IPS DF 6.9 (cell line): ENCODE results near the gene TFDP2.
"Not testable (repeated sequence)": the region's sequence is repeated elsewhere in the genome, so short reads cannot be mapped to it uniquely, and the experiment has no call there.

ENCODE experiments used
- DNase-seq: peaks from one replicate; pipeline ENCODE4 v3.0.0-alpha.2; 2013; ENCODE audit warnings: low read depth, low spot score
- H3K27ac ChIP-seq: one replicate; pipeline ENCODE4 v1.5.1; 2013; ENCODE audit warnings: low read length, control low read depth
- H3K27me3 ChIP-seq: 2 replicates; pipeline ENCODE4 v1.6.1; 2013; ENCODE audit warnings: mild to moderate bottlenecking, low read length; ENCODE audit not compliant: control insufficient read depth, insufficient read depth
- H3K36me3 ChIP-seq: 2 replicates; pipeline ENCODE4 v1.6.1; 2013; ENCODE audit warnings: low read length; ENCODE audit not compliant: control insufficient read depth, insufficient read depth
- H3K4me1 ChIP-seq: 2 replicates; pipeline ENCODE4 v1.6.1; 2013; ENCODE audit warnings: low read length; ENCODE audit not compliant: control insufficient read depth, insufficient read depth
- H3K4me3 ChIP-seq: 2 replicates; pipeline ENCODE4 v1.5.1; 2013; ENCODE audit warnings: mild to moderate bottlenecking, low read length
- H3K9me3 ChIP-seq: 2 replicates; pipeline ENCODE4 v1.6.1; 2013; ENCODE audit warnings: low read length, inconsistent platforms; ENCODE audit not compliant: control insufficient read depth, insufficient read depth
- WGBS: extraction: QIAGEN DNeasy Blood & Tissue Kit; methylation state at CpG from one replicate; pipeline ENCODE4 v1.1.7; 2013; ENCODE audit warnings: mixed read lengths, missing lambda C conversion rate; ENCODE audit not compliant: insufficient read length, insufficient coverage; 5-methylcytosine and 5-hydroxymethylcytosine counted together

TFDP2 gene

DNA sequence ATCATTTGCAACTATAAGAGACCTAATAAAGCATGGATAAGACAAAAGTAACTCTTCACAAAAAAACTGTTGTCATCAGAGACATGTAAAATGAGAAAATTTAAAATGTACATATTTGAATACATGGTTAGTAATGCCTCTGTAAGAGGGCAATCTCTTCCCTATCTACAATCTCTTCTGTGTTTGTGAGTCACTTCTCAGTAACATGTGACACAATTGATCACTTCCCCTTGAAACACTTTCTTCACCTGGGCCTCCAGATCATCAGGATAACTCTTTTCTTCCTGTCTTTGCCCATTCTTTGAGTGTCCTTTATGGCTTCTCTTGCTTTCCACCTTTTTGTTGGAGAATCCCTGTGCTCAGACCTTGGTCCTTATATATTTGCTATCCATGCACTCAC is 50.4 kb downstream of the TFDP2 start:
- no peak overlapping the region for H3K4me3 ChIP-seq
- no peak overlapping the region for H3K27ac ChIP-seq

DNA sequence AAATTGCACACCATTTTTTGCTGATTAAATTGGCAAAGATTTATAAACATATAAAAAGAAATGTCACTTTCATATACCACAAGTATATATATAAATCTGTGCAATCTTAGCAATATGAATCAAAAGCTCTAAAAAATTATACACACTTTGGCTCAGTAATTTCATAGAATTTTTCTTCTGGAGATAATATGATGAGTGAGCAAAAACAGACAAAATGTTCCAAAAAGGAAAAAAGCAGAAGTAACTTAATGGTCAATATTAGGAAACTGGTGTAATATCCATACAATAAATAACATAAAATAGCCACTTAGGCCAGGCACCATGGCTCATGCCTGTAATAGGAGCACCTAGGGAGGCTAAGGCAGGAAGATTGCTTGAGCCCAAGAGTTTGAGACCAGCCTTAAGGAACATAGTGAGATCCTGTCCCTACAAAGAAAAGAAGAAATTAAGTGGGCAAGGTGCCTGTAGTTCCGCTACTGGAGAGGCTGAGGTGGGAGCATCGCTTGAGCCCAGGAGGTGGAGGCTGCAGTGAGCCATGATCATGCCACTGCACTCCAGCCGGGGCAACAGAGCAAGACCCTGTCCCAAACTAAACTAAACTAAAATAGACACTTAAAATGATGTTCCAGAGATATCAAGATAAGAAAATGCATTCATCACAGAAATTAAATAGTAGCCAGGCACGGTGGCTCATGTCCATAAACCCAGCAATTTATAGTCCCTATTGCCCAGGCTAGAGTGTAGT is 52.1 kb downstream of the TFDP2 start:
- H3K4me1 ChIP-seq = no peaks in the 10 kb centered on the region
- no CpG with 5 or more reads among the region's 4 CpGs for WGBS
- H3K36me3 ChIP-seq = no peaks in the 10 kb centered on the region
- no peak overlapping the region for H3K4me3 ChIP-seq
- H3K9me3 ChIP-seq = no peaks in the 10 kb centered on the region
- no peaks in the 10 kb centered on the region for H3K27me3 ChIP-seq
- DNase-seq = no peak
- H3K27ac ChIP-seq = no peak overlapping the region

More for the DNA sequence above, 50.4 kb downstream of the TFDP2 start:
- Histone ChIP-seq H3K27me3 (no peaks in the 10 kb centered on the region), H3K36me3 (no peaks in the 10 kb centered on the region), H3K4me1 (no peaks in the 10 kb centered on the region), H3K9me3 (no peaks in the 10 kb centered on the region)
- no peak for DNase-seq

DNA sequence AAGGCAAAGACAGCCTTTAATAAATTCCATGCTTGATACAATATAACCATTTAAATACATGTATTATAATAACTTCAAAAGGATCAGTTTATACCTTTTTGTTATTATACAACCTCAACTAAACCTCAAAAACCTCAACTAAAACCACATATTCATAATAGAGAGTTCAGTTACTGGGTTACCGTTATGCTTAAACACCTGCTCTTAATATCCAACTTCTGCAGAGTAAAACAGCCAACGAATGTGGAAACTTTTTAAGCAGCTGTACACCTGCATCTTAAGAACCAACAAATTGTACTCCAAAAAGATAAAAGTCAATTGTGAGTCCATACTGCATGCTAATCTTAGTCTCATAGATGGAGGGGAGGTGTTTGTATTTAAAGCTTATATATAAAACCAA is 53.5 kb downstream of the TFDP2 start:
- Histone ChIP-seq H3K4me3 (no peak overlapping the region), H3K4me1 (no peaks in the 10 kb centered on the region), H3K36me3 (no peaks in the 10 kb centered on the region), H3K27me3 (no peaks in the 10 kb centered on the region), H3K9me3 (no peaks in the 10 kb centered on the region), H3K27ac (no peak overlapping the region)
- no peak for DNase-seq
- no CpG with 5 or more reads among the region's 2 CpGs for WGBS

DNA sequence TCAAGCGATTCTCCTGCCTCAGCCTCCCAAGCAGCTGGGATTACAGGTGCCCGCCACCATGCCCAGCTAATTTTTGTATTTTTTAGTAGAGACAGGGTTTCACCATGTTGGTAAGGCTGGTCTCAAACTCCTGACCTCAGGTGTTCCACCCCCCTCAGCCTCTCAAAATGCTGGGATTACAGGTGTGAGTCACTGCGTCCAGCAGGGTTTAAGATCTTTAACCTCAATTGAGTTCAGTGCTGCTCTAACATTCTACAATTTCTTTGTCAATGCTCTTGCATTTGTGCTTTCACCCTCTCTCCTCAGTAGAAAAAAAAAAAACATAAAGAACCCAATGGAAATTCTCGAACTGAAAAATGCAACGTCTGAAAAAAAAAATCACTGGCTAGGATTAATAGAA is 60.4 kb downstream of the TFDP2 start:
- DNase-seq, H3K9me3 ChIP-seq, H3K4me3 ChIP-seq, H3K27ac ChIP-seq, H3K36me3 ChIP-seq, H3K4me1 ChIP-seq, H3K27me3 ChIP-seq: not testable (repeated sequence)
- WGBS = no CpG with 5 or more reads among the region's 5 CpGs

DNA sequence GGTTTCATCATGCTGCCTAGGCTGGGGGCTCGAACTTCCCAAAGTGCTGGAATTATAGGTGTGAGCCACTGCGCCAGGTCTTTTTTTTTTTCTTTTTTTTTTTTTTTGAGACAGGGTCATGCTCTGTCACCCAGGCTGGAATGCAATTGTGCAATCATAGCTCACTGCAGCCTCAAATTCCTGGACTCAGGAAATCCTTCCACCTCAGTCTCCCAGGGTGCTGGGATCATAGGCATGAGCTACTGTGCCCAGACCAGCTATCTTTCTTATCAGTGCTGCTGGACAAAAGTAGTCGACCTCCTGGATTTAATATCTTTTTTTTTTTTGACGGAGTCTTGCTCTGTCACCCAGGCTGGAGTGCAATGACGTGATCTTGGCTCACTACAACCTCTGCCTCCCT is 60.8 kb downstream of the TFDP2 start:
- no peaks in the 10 kb centered on the region for H3K4me1 ChIP-seq
- DNase-seq = no peak
- no peak overlapping the region for H3K4me3 ChIP-seq
- H3K36me3 ChIP-seq = no peaks in the 10 kb centered on the region
- H3K27me3 ChIP-seq = no peaks in the 10 kb centered on the region
- H3K9me3 ChIP-seq = no peaks in the 10 kb centered on the region
- WGBS = no CpG with 5 or more reads among the region's 5 CpGs
- H3K27ac ChIP-seq = no peak overlapping the region

DNA sequence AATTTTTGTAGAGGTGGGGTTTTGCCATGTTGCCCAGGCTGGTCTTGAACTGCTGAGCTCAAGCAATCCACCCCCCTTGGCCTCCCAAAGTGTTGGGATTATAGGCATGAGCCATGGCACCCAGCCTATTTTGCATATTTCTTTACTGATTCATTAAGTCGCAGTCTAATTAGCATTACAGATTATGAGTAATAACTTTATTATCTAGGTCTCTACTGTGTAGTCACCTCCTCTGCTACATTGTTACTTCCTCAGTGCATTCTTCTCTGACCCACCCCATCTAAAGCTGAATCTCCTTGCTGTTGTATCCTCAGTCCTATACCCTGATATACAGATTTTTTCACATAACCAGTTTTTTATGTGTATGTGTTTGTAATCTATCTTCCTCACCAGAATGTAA is 61.7 kb downstream of the TFDP2 start:
- H3K4me1 ChIP-seq = no peaks in the 10 kb centered on the region
- no peaks in the 10 kb centered on the region for H3K36me3 ChIP-seq
- no peaks in the 10 kb centered on the region for H3K27me3 ChIP-seq
- no peak overlapping the region for H3K27ac ChIP-seq
- H3K9me3 ChIP-seq = no peaks in the 10 kb centered on the region
- WGBS = no CpG with 5 or more reads among the region's 1 CpG
- no peak overlapping the region for H3K4me3 ChIP-seq
- no peak for DNase-seq

DNA sequence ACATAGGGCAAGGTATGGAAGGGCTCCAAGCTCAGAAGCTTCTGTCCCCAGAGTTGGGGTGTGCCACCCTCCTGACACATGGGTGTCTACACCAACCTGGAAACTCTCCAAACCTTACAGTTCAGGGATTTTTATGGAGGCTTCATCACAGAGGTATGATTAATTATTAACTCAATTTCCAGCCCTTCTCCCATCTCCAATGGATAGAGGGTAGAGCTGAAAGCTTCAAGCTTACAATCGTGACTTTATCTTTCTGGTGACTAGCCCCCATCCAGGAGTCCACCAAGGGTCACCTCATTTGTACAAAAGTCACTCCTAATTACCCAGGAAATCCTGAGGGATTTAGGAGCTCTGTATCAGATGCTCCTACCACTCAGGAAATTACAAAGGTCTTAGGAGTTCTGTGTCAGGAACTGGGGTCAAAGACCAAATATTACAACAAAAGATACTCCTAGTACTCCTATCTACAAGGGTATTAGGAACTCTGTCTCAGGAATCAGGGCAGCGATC is 62.7 kb downstream of the TFDP2 start:
- no CpG with 5 or more reads among the region's 2 CpGs for WGBS
- H3K4me1 ChIP-seq = no peaks in the 10 kb centered on the region
- no peak for DNase-seq
- H3K9me3 ChIP-seq = no peaks in the 10 kb centered on the region
- no peaks in the 10 kb centered on the region for H3K27me3 ChIP-seq
- H3K27ac ChIP-seq = no peak overlapping the region
- H3K36me3 ChIP-seq = no peaks in the 10 kb centered on the region
- H3K4me3 ChIP-seq = no peak overlapping the region

DNA sequence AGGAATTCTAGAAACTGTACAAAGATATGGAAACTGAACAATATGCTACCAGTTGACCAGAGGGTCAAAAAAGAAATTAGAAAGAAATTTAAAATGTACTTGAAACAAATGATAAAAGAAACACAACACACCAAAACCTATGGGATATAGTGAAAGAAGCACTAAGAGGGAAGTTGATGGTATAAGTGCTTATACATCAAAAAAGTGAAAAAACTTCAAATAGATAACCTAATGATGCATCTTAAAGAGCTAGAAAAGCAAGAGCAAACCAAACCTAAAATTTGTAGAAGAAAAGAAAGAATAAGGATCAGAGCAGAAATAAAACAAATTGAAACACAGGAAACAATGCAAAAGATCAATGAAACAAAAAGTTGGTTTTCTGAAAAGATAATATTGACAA is 68.2 kb downstream of the TFDP2 start:
- Histone ChIP-seq H3K4me1 (no peaks in the 10 kb centered on the region), H3K4me3 (no peak overlapping the region), H3K27me3 (no peaks in the 10 kb centered on the region), H3K9me3 (no peaks in the 10 kb centered on the region), H3K27ac (no peak overlapping the region), H3K36me3 (no peaks in the 10 kb centered on the region)
- no peak for DNase-seq

DNA sequence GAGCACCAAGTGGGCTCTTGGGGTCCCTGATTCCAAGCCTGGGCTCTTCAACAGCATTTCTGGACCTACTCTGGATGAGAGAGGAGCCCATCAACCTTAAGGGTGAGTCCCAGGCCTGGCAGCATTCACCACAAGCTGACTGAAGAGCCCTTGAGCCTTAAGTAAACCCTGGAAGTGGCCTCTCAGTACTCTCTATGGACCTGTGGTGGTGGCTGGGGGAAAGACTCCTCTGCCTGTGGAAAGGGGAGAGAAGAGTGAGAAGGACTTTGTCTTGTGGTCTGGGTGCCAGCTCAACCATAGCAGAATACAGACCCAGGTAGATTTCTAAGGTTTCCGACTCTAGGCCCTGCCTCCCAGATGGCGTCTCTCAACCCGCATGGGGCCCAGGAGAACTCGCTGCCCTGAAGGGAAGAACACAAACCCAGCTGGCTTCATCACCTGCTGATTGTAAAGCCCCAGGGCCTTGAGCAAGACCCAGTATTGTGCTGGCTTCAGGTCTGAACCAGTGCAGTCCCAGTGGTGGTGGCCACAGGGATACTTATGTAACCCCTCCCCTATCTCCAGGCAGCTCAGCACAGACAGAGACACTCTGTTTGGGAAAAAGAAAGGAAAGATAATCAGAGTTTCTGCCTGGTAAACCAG is 71.4 kb downstream of the TFDP2 start:
- Histone ChIP-seq H3K27me3 (no peaks in the 10 kb centered on the region), H3K9me3 (no peaks in the 10 kb centered on the region), H3K4me3 (no peak overlapping the region), H3K36me3 (no peaks in the 10 kb centered on the region), H3K4me1 (no peaks in the 10 kb centered on the region), H3K27ac (no peak overlapping the region)
- no peak for DNase-seq
- no CpG with 5 or more reads among the region's 4 CpGs for WGBS

DNA sequence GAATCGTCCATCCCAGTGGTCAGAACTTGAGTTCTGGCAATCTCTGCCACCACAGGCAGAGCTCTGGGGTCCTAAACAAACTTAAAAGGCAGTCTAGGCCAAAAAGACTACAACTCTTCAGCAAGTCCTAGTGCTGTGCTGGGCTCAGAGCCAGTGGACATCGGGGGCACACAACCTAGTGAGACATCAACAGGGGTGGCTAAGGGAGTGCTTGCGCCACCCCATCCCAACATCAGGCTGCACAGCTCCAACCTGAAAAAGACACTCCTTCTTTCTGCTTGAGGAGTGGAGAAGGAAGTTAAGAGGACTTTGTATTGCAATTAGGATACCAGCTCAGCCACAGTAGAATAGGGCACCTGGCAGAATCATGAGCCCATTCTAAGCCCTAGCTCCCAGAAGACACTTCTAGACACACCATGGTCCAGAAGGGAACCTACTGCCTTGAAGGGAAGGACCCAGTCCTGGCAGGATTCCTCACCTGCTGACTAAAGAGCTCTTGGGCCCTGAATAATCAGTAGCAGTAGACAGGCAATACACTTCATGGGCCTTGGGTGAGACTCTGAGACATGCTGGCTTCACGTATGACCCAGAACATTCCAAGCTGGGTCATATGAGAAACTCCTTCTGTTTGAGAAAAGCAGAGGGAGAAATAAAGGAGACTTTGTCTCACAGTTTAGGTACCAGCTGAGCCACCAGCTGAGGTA is 72.0 kb downstream of the TFDP2 start:
- no peak overlapping the region for H3K27ac ChIP-seq

More for the DNA sequence above, 72.0 kb downstream of the TFDP2 start:
- Histone ChIP-seq H3K9me3 (no peaks in the 10 kb centered on the region), H3K36me3 (no peaks in the 10 kb centered on the region), H3K27me3 (no peaks in the 10 kb centered on the region), H3K4me1 (no peaks in the 10 kb centered on the region), H3K4me3 (no peak overlapping the region)
- no CpG with 5 or more reads among the region's 4 CpGs for WGBS
- DNase-seq = no peak
